KG1 (cell line): ENCODE measurements around the gene ARID1B.

Experiments
- DNase-seq: peaks from one replicate; lab custom pipeline; 2025; lab: John Stamatoyannopoulos, UW

Gene ARID1B

DNA sequence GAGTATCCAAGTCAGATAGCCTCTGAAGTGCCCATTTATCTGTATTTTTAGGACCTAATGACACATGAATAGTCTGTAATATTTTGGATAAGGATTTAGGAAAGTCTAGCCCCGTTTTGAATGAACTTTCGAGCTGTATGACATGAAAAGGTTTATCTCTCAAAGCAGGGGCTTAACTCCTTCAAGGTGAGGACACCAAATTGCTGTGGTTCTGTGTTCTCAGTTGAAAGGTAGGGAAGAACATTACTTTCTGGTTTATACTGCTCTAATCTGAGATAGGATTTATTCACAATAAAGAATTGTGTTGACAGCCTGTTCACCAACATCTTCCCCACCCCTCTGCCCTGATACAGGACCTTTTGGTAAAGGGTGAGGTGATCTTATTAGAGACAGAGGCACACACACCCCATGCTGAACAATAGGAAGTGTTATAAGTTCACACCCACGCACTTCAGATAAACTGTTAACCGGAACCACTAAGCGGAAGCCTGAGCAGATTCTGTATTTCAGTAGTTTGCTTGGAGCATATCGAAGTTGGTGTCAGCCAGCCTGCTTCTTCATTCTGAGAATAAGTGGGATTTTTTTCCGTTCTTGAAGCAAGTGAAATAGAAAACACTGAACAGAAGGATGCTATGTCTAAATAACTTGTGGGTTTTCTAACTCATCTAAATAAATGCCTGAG is 322.9 kb downstream of the ARID1B start:
- DNase-seq, result no peak

GRCh38 chr6:157101166-157101565 is 324.0 kb downstream of the ARID1B start:
- no peak for DNase-seq

- no peak for DNase-seq
These were observed 327.6 kb downstream of the ARID1B start for GRCh38 chr6:157104803-157105202.

DNA sequence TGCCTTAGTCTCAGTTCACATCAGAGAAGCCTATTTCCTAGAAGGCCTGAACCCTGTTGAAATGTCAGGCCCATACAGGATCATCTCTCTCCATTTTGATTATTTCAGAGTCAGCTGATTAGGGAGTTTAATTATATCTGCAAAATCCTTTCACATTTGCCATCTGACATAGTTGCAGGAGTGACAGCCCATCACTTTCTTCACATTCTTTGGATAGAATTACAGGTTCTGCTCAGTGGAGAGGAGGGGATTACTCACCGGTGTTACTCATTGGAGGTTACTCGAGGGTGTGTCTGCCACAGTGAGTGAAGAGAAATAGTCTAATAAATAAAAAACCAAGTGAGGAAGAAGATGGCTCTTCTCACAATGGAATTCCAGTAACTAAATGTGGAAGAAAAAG is 329.3 kb downstream of the ARID1B start:
- DNase-seq, result no peak

- DNase-seq, result no peak
These were observed 330.4 kb downstream of the ARID1B start for GRCh38 chr6:157107571-157107914.

DNA sequence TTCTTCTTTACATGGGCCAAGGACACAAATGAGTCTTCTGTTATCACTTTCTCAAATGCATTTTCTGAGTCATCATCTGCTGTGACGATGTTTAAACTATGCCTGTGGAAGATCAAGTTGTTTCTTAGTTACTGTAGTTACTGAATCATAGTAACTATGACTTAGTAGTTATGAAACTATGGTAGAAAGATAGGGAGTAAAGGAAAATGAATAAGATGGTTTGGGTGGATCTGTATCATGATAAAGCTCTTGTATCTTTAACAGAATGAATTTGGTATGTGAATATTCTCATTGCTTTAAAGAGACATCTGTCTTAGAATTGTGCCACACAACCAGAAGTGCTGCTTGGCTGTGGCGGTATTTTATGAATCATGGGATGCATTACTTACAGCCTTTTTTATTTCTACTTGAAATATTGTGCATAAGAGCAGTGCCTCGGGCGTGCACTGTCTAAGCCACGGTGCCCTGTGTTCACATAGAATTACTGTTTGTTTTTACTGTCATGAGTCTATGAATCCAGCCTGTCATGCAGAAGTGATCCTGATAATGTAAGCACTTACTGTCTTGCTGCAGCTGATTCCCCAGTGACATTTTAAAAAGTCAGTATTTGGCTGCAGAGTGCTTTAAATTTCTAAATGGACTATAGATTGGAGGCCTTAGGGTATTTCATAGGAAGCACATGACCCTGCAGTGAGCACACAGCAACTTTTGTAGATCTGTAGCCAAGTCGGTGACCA is 330.9 kb downstream of the ARID1B start:
- DNase-seq, result no peak

- no peak for DNase-seq
These were observed 331.7 kb downstream of the ARID1B start for GRCh38 chr6:157108923-157109322.

GRCh38 chr6:157110607-157111006 is 333.4 kb downstream of the ARID1B start:
- DNase-seq, result no peak

GRCh38 chr6:157113389-157113788 is 336.2 kb downstream of the ARID1B start:
- DNase-seq, result no peak

DNA sequence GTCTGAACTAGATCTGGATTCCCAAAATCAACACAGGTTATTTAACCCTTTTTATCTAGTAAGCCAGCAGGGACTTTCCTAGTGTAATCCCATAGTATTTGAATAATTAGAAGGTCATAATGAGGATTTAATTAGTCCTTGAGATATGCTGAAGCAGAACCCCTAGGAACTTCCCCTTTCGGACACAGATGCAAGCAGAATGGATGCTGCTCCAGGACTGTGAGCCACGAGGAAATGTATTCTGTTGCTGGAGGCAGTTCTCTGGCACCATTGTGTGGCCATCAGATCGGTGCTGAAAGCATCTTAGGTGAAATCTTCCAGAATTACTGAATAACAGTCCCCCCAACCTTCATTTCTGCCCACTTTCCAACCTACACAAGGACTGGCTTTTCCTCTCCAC is 339.2 kb downstream of the ARID1B start:
- DNase-seq, result no peak

GRCh38 chr6:157117431-157118095 is 340.4 kb downstream of the ARID1B start:
- DNase-seq, result no peak

DNA sequence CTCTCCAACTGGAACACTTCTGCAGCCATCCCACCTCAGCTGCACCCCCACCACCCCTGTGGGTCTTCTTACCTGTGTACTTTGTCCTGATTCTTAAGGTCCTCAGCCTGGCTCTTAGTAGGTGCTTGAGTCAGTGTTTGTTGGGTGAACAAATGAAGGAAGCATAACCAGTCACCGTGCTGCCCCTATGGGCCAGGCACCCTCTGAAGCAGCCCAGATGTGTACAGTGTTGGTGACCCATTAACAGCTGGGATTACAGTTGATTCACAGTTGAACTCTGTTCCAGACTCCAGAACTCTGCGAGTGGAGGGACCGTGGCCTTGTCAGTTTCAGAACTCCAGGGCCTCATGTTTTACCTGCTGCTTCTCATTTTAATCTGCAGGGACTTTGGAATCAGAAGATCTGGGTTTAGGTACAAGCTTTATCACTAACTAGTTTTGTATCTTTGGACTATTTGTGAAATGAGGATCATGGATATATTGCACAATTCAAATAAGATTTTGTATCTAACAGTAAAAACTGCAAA is 342.4 kb downstream of the ARID1B start:
- no peak for DNase-seq

DNA sequence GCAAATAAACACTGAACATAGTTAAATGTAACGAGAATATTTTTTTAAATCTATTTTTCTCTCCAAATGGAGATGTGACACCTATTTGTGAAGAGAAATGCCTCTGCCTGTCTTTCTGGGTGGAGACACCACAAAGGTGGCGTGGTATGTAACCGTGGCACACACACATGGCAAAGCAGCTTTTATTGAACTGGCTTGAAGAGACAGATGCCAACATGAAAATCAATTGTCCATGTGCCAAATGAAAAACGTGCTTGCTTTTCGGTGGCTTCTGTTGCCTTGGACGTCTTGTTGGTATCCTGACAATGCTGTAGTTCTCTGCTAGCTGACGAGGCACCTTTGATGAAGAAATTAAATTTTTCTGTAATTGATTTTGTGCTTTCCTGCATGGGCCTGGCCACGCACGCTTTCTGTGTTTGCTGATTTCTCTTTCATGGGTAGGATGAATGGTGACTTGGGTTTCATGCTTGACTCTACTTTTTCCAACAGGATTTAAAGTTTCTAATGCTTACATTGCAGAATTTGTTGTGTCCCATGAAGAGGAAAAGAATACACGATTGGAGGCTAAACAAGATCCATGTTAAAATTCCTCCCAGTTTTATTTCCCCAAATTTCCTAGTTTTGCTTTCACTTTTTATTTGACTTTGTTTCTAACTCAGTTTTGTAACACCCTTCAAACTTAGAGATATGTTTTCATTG is 343.5 kb downstream of the ARID1B start:
- DNase-seq, result no peak

GRCh38 chr6:157121897-157122296 is 344.7 kb downstream of the ARID1B start:
- no peak for DNase-seq

GRCh38 chr6:157123234-157123633 is 346.1 kb downstream of the ARID1B start:
- no peak for DNase-seq

DNA sequence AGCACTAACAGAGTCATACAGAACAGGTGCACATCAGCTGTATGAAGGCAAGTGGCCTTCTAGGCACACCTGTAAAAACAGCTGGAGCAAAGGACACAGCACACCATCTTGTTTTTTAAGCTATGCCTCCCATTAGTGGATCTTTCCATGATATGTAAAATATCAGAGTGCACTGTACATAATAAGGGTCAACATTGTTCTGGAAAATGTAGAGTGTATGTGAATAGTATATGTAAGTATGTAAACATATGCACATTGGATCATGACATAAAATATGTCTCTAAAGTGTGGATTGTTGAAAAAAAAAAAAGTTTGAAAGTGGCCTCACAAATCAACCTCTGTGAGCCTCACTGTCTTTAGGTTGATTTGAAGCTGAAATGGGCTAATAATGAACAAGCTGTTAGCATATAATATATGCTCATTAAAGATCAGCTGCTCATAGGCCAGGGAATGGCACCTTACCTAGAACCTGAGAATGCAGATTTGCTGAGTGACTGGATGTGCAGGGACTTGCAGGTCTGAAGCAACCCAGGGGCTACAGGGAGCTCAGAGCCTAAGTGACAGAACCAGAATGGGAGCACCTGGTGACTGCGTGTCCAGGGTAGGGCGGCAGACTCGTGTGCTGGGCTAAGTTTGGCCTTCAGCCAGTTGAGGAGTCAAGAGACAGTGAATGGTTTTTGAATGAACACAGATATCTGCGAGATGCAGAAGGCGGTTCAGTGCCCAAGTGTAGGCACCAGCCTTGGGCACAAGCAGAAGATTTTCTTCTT is 347.5 kb downstream of the ARID1B start:
- DNase-seq, result no peak

DNA sequence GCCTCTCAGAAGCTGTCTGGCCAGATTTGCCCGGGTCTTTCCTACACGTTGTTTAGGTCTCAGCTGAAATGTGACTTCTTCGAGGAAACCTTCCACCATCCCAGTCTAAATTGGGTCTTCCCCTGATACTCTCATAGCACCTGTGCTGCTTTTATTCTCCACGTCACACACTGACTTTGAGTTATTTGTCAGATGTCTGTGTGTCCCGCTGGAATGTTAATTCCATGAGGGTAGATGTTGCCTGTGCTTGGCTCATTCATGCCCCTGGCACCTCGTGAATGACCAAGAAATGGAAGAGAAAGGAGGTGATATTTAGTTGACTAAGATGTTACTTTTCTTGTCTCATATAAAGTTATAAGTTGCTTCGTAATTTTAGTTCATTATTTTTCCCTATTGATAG is 348.4 kb downstream of the ARID1B start:
- DNase-seq, result no peak

- DNase-seq, result no peak
These were observed 349.3 kb downstream of the ARID1B start for GRCh38 chr6:157126183-157127098.

- DNase-seq, result no peak
These were observed 351.1 kb downstream of the ARID1B start for GRCh38 chr6:157128235-157128775.

- no peak for DNase-seq
These were observed 354.1 kb downstream of the ARID1B start for GRCh38 chr6:157131250-157131649.
